Breast epithelium (tissue), 4 donors: ENCODE data around the gene RAB39A. TPM values are rescaled to one million over a fixed set of nuclear protein-coding genes. Genes with fewer than 3 reads are reported as not detected.
"Not testable (repeated sequence)": the region's sequence is repeated elsewhere in the genome, so short reads cannot be mapped to it uniquely, and the experiment has no call there.

Source experiments
- DNase-seq, 2 donors: peaks; one replicate each; pipeline ENCODE4 v3.0.0-alpha.2; 2019; ENCODE audit warnings: low spot score in 2 of 2
- H3K27ac ChIP-seq, 2 donors: fragments of 200-600 bp; sonication (generic) in 1 of 2; one replicate each; pipeline ENCODE4 v1.5.1; 2016 to 2019; ENCODE audit warnings: mild to moderate bottlenecking in 1 of 2
- H3K27me3 ChIP-seq, 2 donors: fragments of 200-600 bp; sonication (generic) in 1 of 2; one replicate each; pipeline versions ENCODE4 v1.5.1 to v1.6.0; 2017 to 2019; ENCODE audit warnings: control low read depth in 1 of 2, mild to moderate bottlenecking in 1 of 2
- H3K36me3 ChIP-seq: fragments of 200-600 bp; one replicate; pipeline ENCODE4 v1.5.1; 2019
- H3K4me1 ChIP-seq, 2 donors: fragments of 200-600 bp; sonication (generic); one replicate each; pipeline ENCODE4 v1.5.1; 2016 to 2019; ENCODE audit warnings: control low read depth in 1 of 2
- H3K4me3 ChIP-seq, 3 donors: fragments of 200-600 bp; sonication (generic); 1 replicate in 2 of 3; 2 replicates in 1 of 3; pipeline ENCODE4 v1.5.1; 2016 to 2019; ENCODE audit warnings: mild to moderate bottlenecking in 3 of 3, moderate library complexity in 2 of 3
- H3K9me3 ChIP-seq, 2 donors: fragments of 200-600 bp; sonication (generic) in 1 of 2; one replicate each; pipeline ENCODE4 v1.5.1; 2016 to 2019; ENCODE audit warnings: control low read depth in 1 of 2
- POLR2A ChIP-seq: fragments of 450-650 bp; IDR thresholded peaks from one replicate; pipeline ENCODE4 v1.6.1; 2016; ENCODE audit warnings: antibody characterized with exemption, mild to moderate bottlenecking, moderate library complexity
- POLR2AphosphoS5 ChIP-seq, 3 donors: sonication (generic); formaldehyde crosslinking; IDR thresholded peaks; one replicate each; pipeline ENCODE4 v1.6.1; 2017; ENCODE audit warnings: antibody characterized with exemption in 3 of 3
- intact Hi-C: fragments of 100-400 bp; cut with DNase I; formaldehyde crosslinking; loops from one replicate; pipeline ENCODE4 v1.15.1; 2023; ENCODE audit warnings: low total_unique reads
- total RNA-seq, 3 donors: library from RNA; depleted of rRNA; stranded (reverse); fragments of >200 nt; gene quantifications; one replicate each; pipeline ENCODE4 v1.1.0, GENCODE V29; 2016
- TF ChIP-seq, protein P1 (sequence below), 3 donors: fragments of 450-650 bp; IDR thresholded peaks; one replicate each; pipeline ENCODE4 v1.5.1; 2016 to 2017; ENCODE audit warnings: antibody characterized with exemption in 3 of 3, mild to moderate bottlenecking in 3 of 3, moderate library complexity in 3 of 3

Gene RAB39A
- total RNA-seq, 3 donors from 2014 or later, result 0.98 to 2.2 (median 1.0) TPM

DNA sequence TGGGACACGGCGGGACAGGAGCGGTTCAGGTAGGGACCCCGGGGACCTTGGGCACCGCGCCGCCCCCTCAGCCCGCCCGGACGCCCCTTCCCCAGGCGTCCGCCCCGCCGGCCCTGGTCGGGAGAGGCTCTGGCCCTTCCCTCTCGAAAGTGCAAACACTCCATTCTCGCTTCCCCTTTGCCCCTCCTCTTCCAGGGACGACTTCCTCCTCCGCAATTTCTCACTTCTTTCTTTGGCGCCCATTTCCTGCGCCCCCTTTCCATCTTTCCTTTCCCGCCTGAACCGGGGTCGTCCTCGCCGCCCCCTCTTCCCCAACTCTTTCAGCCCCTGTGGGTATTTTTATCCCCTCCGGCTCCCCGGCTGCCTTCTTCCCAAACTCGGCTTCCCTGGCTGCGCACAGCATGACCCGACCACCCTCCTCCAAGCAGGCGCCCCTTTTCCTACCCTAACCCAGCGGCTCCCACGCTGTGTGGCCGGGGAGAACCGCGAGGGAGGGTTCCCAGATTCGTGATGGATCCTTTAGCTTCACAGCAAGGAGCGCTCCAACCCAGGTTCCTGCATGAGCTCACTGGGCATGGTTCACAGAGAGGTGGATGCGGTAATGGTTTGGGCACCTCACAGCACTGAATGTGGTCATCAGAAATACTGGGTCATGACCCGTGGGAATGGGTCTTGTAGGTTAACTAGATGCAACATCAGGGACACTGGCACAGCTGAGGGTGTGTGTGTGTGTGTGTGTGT lies 689 bp downstream of the RAB39A start:
- no peak overlapping the region for H3K27ac ChIP-seq
- TF ChIP-seq POLR2A (no peak), POLR2AphosphoS5 (IDR thresholded peaks at IDR 0.05) (no peak)
- TF ChIP-seq, protein P1, sequence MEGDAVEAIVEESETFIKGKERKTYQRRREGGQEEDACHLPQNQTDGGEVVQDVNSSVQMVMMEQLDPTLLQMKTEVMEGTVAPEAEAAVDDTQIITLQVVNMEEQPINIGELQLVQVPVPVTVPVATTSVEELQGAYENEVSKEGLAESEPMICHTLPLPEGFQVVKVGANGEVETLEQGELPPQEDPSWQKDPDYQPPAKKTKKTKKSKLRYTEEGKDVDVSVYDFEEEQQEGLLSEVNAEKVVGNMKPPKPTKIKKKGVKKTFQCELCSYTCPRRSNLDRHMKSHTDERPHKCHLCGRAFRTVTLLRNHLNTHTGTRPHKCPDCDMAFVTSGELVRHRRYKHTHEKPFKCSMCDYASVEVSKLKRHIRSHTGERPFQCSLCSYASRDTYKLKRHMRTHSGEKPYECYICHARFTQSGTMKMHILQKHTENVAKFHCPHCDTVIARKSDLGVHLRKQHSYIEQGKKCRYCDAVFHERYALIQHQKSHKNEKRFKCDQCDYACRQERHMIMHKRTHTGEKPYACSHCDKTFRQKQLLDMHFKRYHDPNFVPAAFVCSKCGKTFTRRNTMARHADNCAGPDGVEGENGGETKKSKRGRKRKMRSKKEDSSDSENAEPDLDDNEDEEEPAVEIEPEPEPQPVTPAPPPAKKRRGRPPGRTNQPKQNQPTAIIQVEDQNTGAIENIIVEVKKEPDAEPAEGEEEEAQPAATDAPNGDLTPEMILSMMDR (IDR thresholded peaks at IDR 0.05), result no peak

DNA sequence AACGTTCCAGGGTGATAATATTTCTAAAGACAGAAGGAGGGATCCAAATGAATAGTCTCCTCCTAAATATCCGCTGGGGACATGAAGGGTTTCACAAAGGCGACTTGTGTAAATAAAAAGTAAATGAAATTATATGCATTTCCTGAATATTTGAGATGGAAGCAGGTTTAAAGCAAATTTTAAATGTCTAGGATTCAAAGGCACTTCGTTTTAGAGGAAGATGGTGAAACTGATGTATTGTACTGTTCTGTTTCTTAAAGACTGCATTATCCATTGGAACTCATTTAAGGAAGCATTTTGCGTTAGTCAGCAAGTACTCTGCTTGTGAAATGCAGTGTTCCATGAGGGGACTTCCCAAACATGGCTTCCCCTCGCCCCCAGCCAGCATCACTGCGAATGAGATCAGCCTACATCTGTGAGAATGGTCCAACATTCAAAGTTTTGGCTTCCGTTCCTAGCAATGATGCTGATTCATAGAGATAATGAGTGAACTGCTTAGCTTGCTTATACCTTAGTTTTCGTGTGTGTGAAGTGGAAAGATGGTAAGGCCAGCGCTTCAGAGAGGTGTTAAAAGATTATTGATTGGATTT lies 1.5 kb downstream of the RAB39A start:
- peaks cover 0 to 5% of the 10 kb centered on the region in 2 donors for H3K4me1 ChIP-seq
- no peak overlapping the region for H3K27ac ChIP-seq
- peaks cover 0 to 21% of the 10 kb centered on the region in 2 donors for H3K27me3 ChIP-seq
- peak overlapping the region in 1 of 3 donors; percentile 46 for H3K4me3 ChIP-seq
- H3K9me3 ChIP-seq, result no peaks in the 10 kb centered on the region
- no peak for DNase-seq
- no peaks in the 10 kb centered on the region for H3K36me3 ChIP-seq
- TF ChIP-seq POLR2AphosphoS5 (IDR thresholded peaks at IDR 0.05), result no peak
- intact Hi-C loops, result no loop called here

More for the DNA sequence above, 689 bp downstream of the RAB39A start:
- no peak for DNase-seq
- H3K4me3 ChIP-seq, result peak overlapping the region; percentile 46 to 68 (median 50)
- H3K9me3 ChIP-seq, result no peaks in the 10 kb centered on the region
- H3K27me3 ChIP-seq, result peaks cover 0 to 27% of the 10 kb centered on the region in 2 donors
- H3K36me3 ChIP-seq, result no peaks in the 10 kb centered on the region
- H3K4me1 ChIP-seq, result peaks cover 0 to 5% of the 10 kb centered on the region in 2 donors
- intact Hi-C loops, result no loop called here

DNA sequence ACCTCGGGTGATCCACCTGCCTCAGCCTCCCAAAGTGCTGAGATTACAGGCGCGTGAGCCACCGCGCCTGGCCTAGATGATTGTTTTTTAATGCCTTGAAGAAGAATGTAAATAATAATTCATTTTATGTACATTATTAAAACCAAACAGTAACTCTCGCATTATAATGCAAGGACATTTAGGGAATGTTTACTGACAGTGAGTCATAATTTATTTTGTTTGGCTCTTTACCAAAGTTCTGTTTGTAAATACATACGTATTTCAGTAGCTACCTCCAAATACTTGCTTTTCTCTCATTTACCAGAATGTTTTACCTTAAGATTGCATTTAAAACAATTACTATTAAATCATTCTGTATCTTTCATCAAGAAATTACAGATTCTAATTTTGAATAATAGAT lies 3.0 kb downstream of the RAB39A start:
- peaks cover 0 to 14% of the 10 kb centered on the region in 2 donors for H3K27me3 ChIP-seq
- H3K4me3 ChIP-seq, result no peak overlapping the region
- H3K9me3 ChIP-seq, result no peaks in the 10 kb centered on the region
- no peak for TF ChIP-seq POLR2AphosphoS5 (IDR thresholded peaks at IDR 0.05)
- TF ChIP-seq POLR2A, result no peak
- TF ChIP-seq, protein P1 (IDR thresholded peaks at IDR 0.05), result no peak
- H3K27ac ChIP-seq, result no peak overlapping the region
- intact Hi-C loops, result no loop called here
- H3K36me3 ChIP-seq, result no peaks in the 10 kb centered on the region
- no peak for DNase-seq
- peaks cover 0 to 5% of the 10 kb centered on the region in 2 donors for H3K4me1 ChIP-seq

DNA sequence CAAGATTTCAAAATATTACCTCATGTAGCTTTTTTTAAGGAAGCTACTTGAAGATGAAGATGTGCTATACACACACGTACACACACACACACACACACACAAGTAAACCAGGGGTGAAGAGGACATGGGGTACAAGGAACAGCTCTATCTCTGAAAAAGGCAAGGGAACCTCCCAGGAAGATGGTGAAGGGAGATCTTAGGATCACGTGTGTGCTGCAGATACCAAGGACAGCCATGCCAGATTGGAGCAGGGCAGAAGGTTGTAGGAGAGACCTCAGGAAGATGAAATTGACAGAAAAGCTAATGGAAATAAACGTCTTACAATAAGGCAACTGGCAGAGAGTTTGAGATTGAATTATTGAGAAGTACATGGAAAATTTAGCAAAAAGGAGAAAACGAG lies 19.7 kb downstream of the RAB39A start:
- Histone ChIP-seq H3K36me3 (no peaks in the 10 kb centered on the region), H3K4me3 (no peak overlapping the region), H3K27ac (no peak overlapping the region), H3K4me1 (no peaks in the 10 kb centered on the region), H3K27me3 (no peaks in the 10 kb centered on the region), H3K9me3 (no peaks in the 10 kb centered on the region)
- TF ChIP-seq POLR2A (no peak), POLR2AphosphoS5 (IDR thresholded peaks at IDR 0.05) (no peak)
- TF ChIP-seq, protein P1 (IDR thresholded peaks at IDR 0.05), result no peak
- intact Hi-C loops, result no loop called here
- DNase-seq, result no peak

DNA sequence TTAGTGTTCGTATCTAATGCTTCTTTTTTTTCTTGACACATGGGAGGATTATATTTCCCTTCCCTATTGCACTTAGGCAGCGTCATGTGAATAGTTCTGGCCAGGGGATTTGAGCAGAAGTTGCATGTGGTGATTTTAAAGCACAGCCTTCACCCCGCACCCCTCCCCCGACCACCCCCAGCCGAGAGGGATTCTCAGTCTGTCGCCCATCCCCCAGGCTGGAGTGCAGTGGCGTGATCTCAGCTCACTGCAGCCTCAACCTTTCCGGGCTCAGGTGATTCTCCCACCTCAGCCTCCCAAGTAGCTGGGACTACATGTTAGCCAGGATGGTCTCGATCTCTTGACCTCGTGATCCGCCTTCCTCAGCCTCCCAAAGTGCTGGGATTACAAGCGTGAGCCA lies 20.1 kb downstream of the RAB39A start:
- H3K27ac ChIP-seq, intact Hi-C loops, H3K27me3 ChIP-seq, H3K4me1 ChIP-seq, H3K36me3 ChIP-seq, H3K4me3 ChIP-seq, DNase-seq, H3K9me3 ChIP-seq: not testable (repeated sequence)

DNA sequence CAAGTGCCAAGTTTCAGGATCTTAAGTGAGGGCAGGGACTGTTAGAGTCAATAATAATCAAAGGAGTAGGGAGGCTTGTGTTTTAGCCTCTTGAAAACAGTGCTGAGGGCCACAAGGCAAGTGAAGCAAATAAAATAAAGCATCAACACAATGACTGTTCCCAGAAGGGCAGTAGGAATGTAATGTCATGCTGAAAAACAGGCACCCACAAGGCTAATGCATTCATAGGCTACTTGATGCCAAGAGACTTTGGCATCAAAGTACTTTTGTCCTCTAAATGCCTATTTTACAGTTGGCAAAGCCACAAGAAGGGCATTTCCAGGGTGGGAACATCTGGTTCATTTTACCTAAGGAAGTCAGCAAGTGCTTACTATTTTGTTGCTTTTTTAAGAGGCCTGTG lies 22.9 kb downstream of the RAB39A start:
- H3K4me1 ChIP-seq, result no peaks in the 10 kb centered on the region
- H3K27me3 ChIP-seq, result no peaks in the 10 kb centered on the region
- no peak for DNase-seq
- H3K9me3 ChIP-seq, result no peaks in the 10 kb centered on the region
- no peaks in the 10 kb centered on the region for H3K36me3 ChIP-seq
- intact Hi-C loops, result no loop called here
- TF ChIP-seq POLR2AphosphoS5 (IDR thresholded peaks at IDR 0.05) (no peak), POLR2A (no peak)
- no peak overlapping the region for H3K4me3 ChIP-seq
- H3K27ac ChIP-seq, result no peak overlapping the region
